Endometrial microvascular endothelial cells (primary cell): ENCODE results near the gene MRTFB. TPM values are rescaled to one million over a fixed set of nuclear protein-coding genes. Genes with fewer than 3 reads are reported as not detected.
"Not testable (repeated sequence)": the region's sequence is repeated elsewhere in the genome, so short reads cannot be mapped to it uniquely, and the experiment has no call there.

Source experiments
- in situ Hi-C: cut with HindIII; loops from 2 replicates; pipeline ENCODE4 v1.10.0; 2017; ENCODE audit warnings: low sequenced_read_pairs, low pct_unique_long_range_greater_than_20kb; ENCODE audit errors: inconsistent ontology term
- total RNA-seq: library from RNA; depleted of rRNA; stranded (reverse); fragments of >200 nt; gene quantifications from one replicate; pipeline ENCODE4 v1.2.3, GENCODE V29; 2015; ENCODE audit errors: inconsistent ontology term

Gene MRTFB
- total RNA-seq, 1 donor from 2014 or later, result 16.6 TPM

- in situ Hi-C loops, result no loop called here
These were observed 50.8 kb downstream of the MRTFB start for GRCh38 chr16:14121872-14122271.

GRCh38 chr16:14122430-14122829, 51.3 kb downstream of the MRTFB start:
- in situ Hi-C loops, result not testable (repeated sequence)

GRCh38 chr16:14125000-14125681, 54.0 kb downstream of the MRTFB start:
- in situ Hi-C loops, result no loop called here

- in situ Hi-C loops, result no loop called here
These were observed 54.6 kb downstream of the MRTFB start for GRCh38 chr16:14125708-14126107.

GRCh38 chr16:14128097-14128496, 57.0 kb downstream of the MRTFB start:
- in situ Hi-C loops, result no loop called here

GRCh38 chr16:14129502-14129901, 58.4 kb downstream of the MRTFB start:
- in situ Hi-C loops, result no loop called here

- in situ Hi-C loops, result no loop called here
These were observed 60.9 kb downstream of the MRTFB start for GRCh38 chr16:14131774-14132695.

GRCh38 chr16:14132696-14133048, 61.6 kb downstream of the MRTFB start:
- in situ Hi-C loops, result no loop called here

GRCh38 chr16:14133907-14134306, 62.8 kb downstream of the MRTFB start:
- in situ Hi-C loops, result no loop called here

GRCh38 chr16:14135704-14136103, 64.6 kb downstream of the MRTFB start:
- in situ Hi-C loops, result no loop called here

GRCh38 chr16:14139872-14140271, 68.8 kb downstream of the MRTFB start:
- in situ Hi-C loops, result no loop called here

- in situ Hi-C loops, result no loop called here
These were observed 69.8 kb downstream of the MRTFB start for GRCh38 chr16:14140923-14141322.

GRCh38 chr16:14146445-14146844, 75.3 kb downstream of the MRTFB start:
- in situ Hi-C loops, result no loop called here

- in situ Hi-C loops, result no loop called here
These were observed 76.9 kb downstream of the MRTFB start for GRCh38 chr16:14148016-14148415.

- in situ Hi-C loops, result no loop called here
These were observed 77.5 kb downstream of the MRTFB start for GRCh38 chr16:14148569-14148968.

- in situ Hi-C loops, result no loop called here
These were observed 79.7 kb downstream of the MRTFB start for GRCh38 chr16:14150796-14151195.

- in situ Hi-C loops, result no loop called here
These were observed 80.3 kb downstream of the MRTFB start for GRCh38 chr16:14151256-14152030.

GRCh38 chr16:14155572-14156190, 84.6 kb downstream of the MRTFB start:
- in situ Hi-C loops, result no loop called here
